Activated effector memory CD4-positive, alpha-beta T cell treated with anti-CD3 and anti-CD28 coated beads, Interleukin-2, amount 50 U/mL, for 16 hours (primary cell): Measurements from ENCODE around the gene NNT.
A peak's percentile ranks its signal among the peaks of the same experiment; 100 is the strongest.
"Not testable (repeated sequence)": the region's sequence is repeated elsewhere in the genome, so short reads cannot be mapped to it uniquely, and the experiment has no call there.

Experiments used
- DNase-seq: peaks from one replicate; pipeline ENCODE4 v3.0.0-alpha.2; 2020

NNT gene

DNA sequence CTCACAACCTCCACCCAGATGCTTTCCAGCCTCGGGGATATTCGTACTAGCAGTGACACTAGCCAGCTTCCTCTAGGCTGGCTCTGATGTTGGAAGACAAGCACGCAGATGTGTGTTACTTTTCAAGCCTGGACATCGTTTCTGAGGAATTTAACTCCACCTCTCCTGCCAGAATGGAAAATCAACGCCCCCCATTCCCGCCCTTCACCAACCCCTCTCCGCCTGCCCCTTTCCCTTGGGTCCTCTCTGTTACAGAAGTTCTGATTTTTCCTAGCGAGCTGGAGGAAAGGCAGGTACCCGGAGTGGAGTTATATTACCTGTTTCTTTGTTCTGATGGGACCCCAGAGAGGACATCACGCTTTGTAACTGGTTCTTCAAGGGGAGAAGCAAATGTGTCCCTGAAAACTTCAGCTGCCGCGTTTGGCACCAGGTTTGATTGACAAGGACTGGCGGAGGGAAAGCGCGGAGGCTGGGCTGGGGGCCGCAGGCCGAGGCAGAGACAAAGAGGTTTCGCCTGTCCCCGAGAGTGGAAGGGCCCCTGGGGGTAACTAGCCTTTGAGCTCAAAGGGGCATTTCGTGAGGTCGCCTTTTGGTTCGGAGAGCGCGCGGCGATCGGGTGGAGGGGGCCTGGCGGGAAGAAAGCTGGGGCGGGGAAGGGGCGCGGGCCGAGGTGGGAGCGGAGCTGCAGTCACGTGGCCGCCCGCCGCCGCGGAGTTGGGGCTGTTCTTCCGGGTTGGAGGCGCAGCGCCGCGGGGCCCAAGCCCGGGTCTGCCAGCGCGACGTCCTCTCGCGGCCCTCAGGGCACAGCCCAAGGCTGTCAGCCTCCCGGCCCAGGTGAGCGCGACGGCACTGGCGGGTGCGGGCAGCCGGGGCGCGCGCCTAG lies at the start of gene NNT:
NNT (plus strand) TSS at position 720 of the 883 bp plus-strand sequence. CDS start 6,016 bp downstream, outside the sequence.
- DNase-seq = peak; percentile 93

- DNase-seq = no peak
Observed at GRCh38 chr5:43553381-43553780, 49.6 kb upstream of the NNT start.

- no peak for DNase-seq
Observed at GRCh38 chr5:43554497-43554896, 48.5 kb upstream of the NNT start.

DNA sequence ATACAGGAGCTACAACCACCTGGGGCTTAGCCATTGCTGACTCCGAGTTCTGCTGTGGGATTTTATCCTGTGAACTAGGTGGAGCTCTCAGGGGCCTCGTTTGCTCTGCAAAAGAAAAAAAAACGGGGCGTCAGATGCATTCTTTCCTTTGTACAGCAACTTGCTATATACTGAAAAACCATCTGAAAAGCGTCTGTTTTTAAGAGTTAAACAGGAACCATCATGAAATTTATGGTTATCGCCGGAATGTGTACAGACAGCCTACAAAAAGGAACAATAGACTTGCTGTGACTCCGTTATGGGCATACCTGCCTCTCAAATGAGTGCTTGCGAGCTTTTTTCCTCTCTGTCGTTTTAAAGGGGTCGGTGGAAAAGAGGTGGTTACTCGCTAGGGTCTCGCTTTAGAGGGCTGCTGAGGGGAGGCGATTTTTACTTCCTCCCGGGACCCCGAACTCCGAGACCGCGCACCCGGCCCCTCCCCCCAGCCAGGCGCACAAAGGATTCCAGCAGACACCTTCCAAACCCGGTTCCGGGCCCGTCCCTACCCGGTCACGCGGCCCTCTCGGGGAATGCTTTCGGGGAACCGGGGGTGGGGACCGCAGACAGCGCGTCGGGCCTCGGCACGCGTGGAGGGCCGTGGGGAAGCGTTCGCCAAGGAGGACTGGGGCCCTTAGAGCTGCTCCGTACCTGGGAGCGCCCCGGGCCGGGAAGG lies 46.9 kb upstream of the NNT start:
- DNase-seq = peak; percentile 83

GRCh38 chr5:43556607-43556856 lies 46.4 kb upstream of the NNT start:
- DNase-seq = not testable (repeated sequence)

GRCh38 chr5:43556857-43557542 lies 46.0 kb upstream of the NNT start, which contains the start of gene PAIP1:
Gene PAIP1 (minus strand): TSS chr5:43557077. CDS start chr5:43556846, 231 bp downstream.
- DNase-seq = peak; percentile 94

DNA sequence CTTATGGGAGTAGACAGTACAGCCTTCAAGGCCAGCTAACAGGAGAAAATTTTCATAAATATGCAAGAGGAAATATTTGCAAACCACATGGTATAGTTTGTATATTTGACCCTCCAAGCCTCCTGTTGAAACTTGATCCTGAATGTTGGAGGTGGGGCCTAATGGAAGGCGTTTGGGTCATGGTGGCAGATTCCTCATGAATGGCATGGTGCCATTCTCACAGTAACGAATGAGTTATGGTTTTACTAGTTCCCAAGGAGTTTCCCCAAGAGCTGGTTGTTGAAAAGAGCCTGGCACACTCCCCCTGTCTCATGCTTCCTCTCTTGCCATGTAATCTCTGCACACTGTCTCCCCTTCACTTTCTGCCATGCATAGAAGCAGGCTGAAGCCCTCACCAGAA lies 42.9 kb upstream of the NNT start:
- no peak for DNase-seq

GRCh38 chr5:43561356-43561755 lies 41.6 kb upstream of the NNT start:
- DNase-seq = no peak

- DNase-seq = no peak
Observed at GRCh38 chr5:43563321-43563720, 39.7 kb upstream of the NNT start.

GRCh38 chr5:43564289-43564850 lies 38.6 kb upstream of the NNT start:
- no peak for DNase-seq

GRCh38 chr5:43565043-43565442 lies 37.9 kb upstream of the NNT start:
- no peak for DNase-seq

- no peak for DNase-seq
Observed at GRCh38 chr5:43567967-43568366, 35.0 kb upstream of the NNT start.

- no peak for DNase-seq
Observed at GRCh38 chr5:43569236-43569746, 33.7 kb upstream of the NNT start.

DNA sequence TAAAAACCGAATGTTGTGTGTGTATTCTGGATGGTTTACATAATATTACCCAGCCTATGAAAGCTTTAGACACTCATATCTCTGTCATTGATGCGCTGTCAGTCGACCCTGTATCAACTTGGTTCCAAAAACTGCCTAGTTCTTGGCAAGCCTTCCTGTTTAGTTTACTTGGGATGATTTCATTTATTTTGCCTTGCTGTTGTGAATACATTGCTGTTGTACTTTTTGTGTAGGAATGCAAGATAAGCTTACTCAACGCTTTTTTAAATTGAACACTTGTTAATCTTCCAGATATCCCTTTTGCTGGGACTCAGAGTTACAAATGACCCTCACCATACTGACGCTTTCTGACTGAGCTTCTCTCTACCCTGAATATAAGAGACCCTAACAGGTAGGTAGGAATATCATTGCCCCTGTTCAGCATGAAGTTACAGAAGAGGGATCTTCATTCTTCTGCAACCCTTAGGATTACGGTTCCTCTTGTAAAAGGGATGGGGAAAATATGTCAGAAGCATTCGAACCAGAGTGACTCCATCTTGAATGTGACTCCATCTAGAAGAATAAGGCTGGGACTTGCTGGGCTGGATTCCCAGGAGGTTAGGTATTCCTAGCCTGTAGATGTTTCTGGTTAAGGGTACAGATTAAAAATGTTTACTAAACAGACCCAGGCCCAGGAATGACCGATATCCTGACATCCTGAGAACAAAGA lies 32.4 kb upstream of the NNT start:
- no peak for DNase-seq

GRCh38 chr5:43571237-43571636 lies 31.7 kb upstream of the NNT start:
- DNase-seq = no peak

DNA sequence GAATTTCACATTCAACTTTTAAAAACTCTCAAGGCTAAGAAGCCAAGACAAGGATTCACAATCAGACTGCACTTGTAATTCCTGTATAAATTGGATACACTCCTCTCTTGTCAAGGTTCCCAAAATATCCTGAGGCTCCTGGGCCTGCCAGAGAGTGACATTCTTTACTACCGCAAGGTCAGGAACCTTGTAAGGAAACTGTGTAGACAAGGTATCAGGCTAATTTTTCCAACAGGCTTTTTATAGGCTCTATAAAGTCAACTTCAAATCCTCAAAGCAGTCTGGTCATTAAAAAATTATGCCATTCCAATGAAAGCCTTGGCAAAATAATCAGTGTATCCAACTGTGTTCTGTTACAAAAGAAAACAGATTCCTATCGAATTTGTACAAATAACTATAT lies 30.6 kb upstream of the NNT start:
- DNase-seq = no peak

GRCh38 chr5:43573058-43573457 lies 29.9 kb upstream of the NNT start:
- DNase-seq = no peak

GRCh38 chr5:43580402-43581210 lies 22.4 kb upstream of the NNT start:
- DNase-seq = not testable (repeated sequence)

DNA sequence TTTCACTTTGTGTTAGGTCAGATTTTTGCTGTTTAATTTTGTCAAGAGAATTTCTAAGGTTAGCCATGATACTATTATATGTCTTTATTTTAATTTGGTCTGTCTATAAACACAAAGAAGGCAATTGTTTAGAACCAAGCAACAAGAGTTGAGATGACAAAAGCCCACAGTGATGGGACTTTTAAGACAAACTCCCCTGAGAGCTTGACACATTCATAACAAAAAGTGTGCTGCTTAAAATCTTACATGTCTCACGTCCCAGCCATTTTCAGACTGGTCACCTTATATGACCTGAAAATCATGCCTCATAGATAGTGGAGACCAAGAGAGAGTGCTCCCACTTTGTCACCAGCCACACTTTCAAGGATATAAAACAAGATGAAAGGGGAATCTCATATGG lies 21.6 kb upstream of the NNT start:
- no peak for DNase-seq

GRCh38 chr5:43582082-43583005 lies 20.6 kb upstream of the NNT start:
- DNase-seq = no peak
